ENCODE results near the gene AICDA.
A peak's percentile ranks its signal among the peaks of the same experiment; 100 is the strongest.

DNA sequence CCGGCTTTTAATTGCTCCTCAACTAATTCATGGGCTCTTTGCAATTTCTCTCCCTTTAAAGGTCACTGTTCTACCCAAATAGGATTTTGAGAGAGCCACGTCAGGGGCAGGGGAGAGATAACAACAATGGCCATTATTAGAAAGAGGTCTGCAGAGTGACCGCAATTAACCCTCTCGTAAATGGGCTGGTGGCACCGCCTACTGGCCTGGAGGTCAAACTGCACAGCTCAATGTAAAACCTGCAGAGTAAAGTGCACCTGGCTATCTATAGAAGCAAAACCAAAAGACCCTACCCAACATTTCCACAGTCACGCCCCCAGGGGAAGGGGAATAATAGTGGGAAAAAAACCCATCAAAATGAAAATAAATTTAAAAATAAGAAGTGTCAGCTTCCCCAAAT lies 50.3 kb downstream of the AICDA start:
- TF ChIP-seq SIN3A (IDR thresholded peaks at IDR 0.05; ENCODE audit: borderline replicate concordance, low read depth, low read length) (no peak), SMC3 (IDR thresholded peaks at IDR 0.05; ENCODE audit: low read depth, low read length) (no peak), EP300 (IDR thresholded peaks at IDR 0.05; ENCODE audit: borderline replicate concordance in 1 of 2, low read depth in 1 of 2, low read length in 1 of 2) (no peak), TAF1 (IDR thresholded peaks at IDR 0.05; ENCODE audit: borderline replicate concordance, low read depth, low read length) (no peak)
- TF ChIP-seq, protein P1, sequence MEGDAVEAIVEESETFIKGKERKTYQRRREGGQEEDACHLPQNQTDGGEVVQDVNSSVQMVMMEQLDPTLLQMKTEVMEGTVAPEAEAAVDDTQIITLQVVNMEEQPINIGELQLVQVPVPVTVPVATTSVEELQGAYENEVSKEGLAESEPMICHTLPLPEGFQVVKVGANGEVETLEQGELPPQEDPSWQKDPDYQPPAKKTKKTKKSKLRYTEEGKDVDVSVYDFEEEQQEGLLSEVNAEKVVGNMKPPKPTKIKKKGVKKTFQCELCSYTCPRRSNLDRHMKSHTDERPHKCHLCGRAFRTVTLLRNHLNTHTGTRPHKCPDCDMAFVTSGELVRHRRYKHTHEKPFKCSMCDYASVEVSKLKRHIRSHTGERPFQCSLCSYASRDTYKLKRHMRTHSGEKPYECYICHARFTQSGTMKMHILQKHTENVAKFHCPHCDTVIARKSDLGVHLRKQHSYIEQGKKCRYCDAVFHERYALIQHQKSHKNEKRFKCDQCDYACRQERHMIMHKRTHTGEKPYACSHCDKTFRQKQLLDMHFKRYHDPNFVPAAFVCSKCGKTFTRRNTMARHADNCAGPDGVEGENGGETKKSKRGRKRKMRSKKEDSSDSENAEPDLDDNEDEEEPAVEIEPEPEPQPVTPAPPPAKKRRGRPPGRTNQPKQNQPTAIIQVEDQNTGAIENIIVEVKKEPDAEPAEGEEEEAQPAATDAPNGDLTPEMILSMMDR (IDR thresholded peaks at IDR 0.05), result peak; percentile 47
